Naive thymus-derived CD4-positive, alpha-beta T cell (primary cell): ENCODE data around the gene SLC43A3. TPM values are rescaled to one million over a fixed set of nuclear protein-coding genes. Genes with fewer than 3 reads are reported as not detected.
"Not testable (repeated sequence)": the region's sequence is repeated elsewhere in the genome, so short reads cannot be mapped to it uniquely, and the experiment has no call there.

Experiments
- ATAC-seq: fragments of 150-1000 bp; cut with Tn5 transposase; 2 replicates; pipeline ENCODE4 v1.10.0; 2021; ENCODE audit warnings: mild to moderate bottlenecking, moderate library complexity
- CTCF ChIA-PET: fragments of 350-600 bp; sonication (Branson Sonifier 250); formaldehyde crosslinking; loops from one replicate; lab custom pipeline; 2021; ENCODE audit warnings: antibody characterized with exemption; lab: Charles Lee
- POLR2A ChIA-PET: fragments of 350-600 bp; sonication (Branson Sonifier 250); formaldehyde crosslinking; loops from one replicate; lab custom pipeline; 2021; ENCODE audit warnings: antibody characterized with exemption, inconsistent platforms; lab: Charles Lee
- DNase-seq, 9 donors: peaks; one replicate each; pipeline versions ENCODE4 v3.0.0 to v3.0.0-alpha.2; 2020 to 2022; ENCODE audit warnings: mixed read lengths in 1 of 9
- H3K27ac ChIP-seq: one replicate; pipeline ENCODE4 v1.7.0; 2013; ENCODE audit warnings: mild to moderate bottlenecking, low read depth, low read length, moderate library complexity
- H3K27me3 ChIP-seq, 2 donors: one replicate each; pipeline ENCODE4 v1.7.0; 2013; ENCODE audit warnings: low read length in 2 of 2, mild to moderate bottlenecking in 2 of 2, moderate library complexity in 2 of 2; ENCODE audit not compliant: control insufficient read depth in 2 of 2, insufficient read depth in 2 of 2
- H3K36me3 ChIP-seq, 3 experiments: 1 replicate in 2 of 3; 2 replicates in 1 of 3; pipeline ENCODE4 v1.7.0; 2013; ENCODE audit warnings: low read length in 3 of 3, mild to moderate bottlenecking in 3 of 3, moderate library complexity in 1 of 3; ENCODE audit not compliant: insufficient read depth in 3 of 3, control insufficient read depth in 2 of 3
- H3K4me1 ChIP-seq, 2 donors: one replicate each; pipeline ENCODE4 v1.7.0; 2013; ENCODE audit warnings: low read length in 2 of 2, mild to moderate bottlenecking in 2 of 2, moderate library complexity in 1 of 2; ENCODE audit not compliant: control insufficient read depth in 2 of 2, insufficient read depth in 2 of 2
- H3K4me3 ChIP-seq: 2 replicates; pipeline ENCODE4 v1.7.0; 2013; ENCODE audit warnings: mild to moderate bottlenecking, low read length
- H3K9me3 ChIP-seq, 3 experiments: 1 replicate in 2 of 3; 2 replicates in 1 of 3; pipeline ENCODE4 v1.7.0; 2013; ENCODE audit warnings: low read length in 3 of 3; ENCODE audit not compliant: control insufficient read depth in 2 of 3
- H3K27ac Mint-ChIP-seq, 9 donors: one replicate each; pipeline ENCODE4 v1.8.0; 2020 to 2022; ENCODE audit warnings: mixed read lengths in 9 of 9, mild to moderate bottlenecking in 8 of 9, moderate library complexity in 5 of 9, inconsistent platforms in 2 of 9
- H3K27me3 Mint-ChIP-seq, 5 donors: one replicate each; pipeline ENCODE4 v1.8.0; 2021 to 2022; ENCODE audit warnings: mixed read lengths in 5 of 5, mild to moderate bottlenecking in 1 of 5
- H3K36me3 Mint-ChIP-seq, 5 donors: one replicate each; pipeline ENCODE4 v1.8.0; 2020 to 2022; ENCODE audit warnings: mixed read lengths in 5 of 5, mild to moderate bottlenecking in 3 of 5, inconsistent platforms in 1 of 5
- H3K4me1 Mint-ChIP-seq, 7 donors: one replicate each; pipeline ENCODE4 v1.8.0; 2020 to 2022; ENCODE audit warnings: mixed read lengths in 7 of 7, mild to moderate bottlenecking in 3 of 7, inconsistent platforms in 1 of 7
- H3K4me3 Mint-ChIP-seq, 10 donors: one replicate each; pipeline ENCODE4 v1.8.0; 2020 to 2022; ENCODE audit warnings: mild to moderate bottlenecking in 10 of 10, mixed read lengths in 10 of 10, moderate library complexity in 6 of 10, inconsistent platforms in 2 of 10
- H3K9me3 Mint-ChIP-seq, 11 donors: one replicate each; pipeline ENCODE4 v1.8.0; 2020 to 2022; ENCODE audit warnings: mixed read lengths in 11 of 11, mild to moderate bottlenecking in 4 of 11, inconsistent platforms in 1 of 11, moderate library complexity in 1 of 11
- intact Hi-C, 2 donors: fragments of 100-400 bp; cut with micrococcal nuclease; formaldehyde crosslinking; loops; one replicate each; pipeline ENCODE4 v1.15.1; 2023
- polyA plus RNA-seq, 2 donors: library from polyadenylated mRNA; unstranded; fragments of 300-500 nt; fragmentation: Illumina TruSeq; gene quantifications; one replicate each; pipeline ENCODE4 v1.2.3, GENCODE V29; 2021
- total RNA-seq, 6 experiments: library from RNA in 5 of 6; stranded (reverse) in 5 of 6; gene quantifications; 1 replicate in 5 of 6; 2 replicates in 1 of 6; pipeline ENCODE4 v1.2.3 and lab custom pipeline; 2021 to 2026

Gene SLC43A3
- total and polyA plus RNA-seq, 7 experiments from 2014 or later = 10.0 to 67.9 (median 12.2) TPM

GRCh38 chr11:57361420-57361819, 65.5 kb downstream of the SLC43A3 start:
- CTCF ChIA-PET = interaction anchor here (0.7 to 1.7 kb wide), 3 partner anchors 8 to 16 kb away, joined by 3 to 8 read pairs (median 3); no protein-coding TSS in a partner anchor
- intact Hi-C loops, H3K27ac ChIP-seq, H3K4me1 ChIP-seq, H3K36me3 Mint-ChIP-seq, H3K4me1 Mint-ChIP-seq, H3K9me3 ChIP-seq, POLR2A ChIA-PET, DNase-seq, H3K9me3 Mint-ChIP-seq, H3K36me3 ChIP-seq, H3K27me3 ChIP-seq, H3K4me3 Mint-ChIP-seq, H3K4me3 ChIP-seq, ATAC-seq: not testable (repeated sequence)
- Mint-ChIP-seq H3K27me3 (peaks cover 0 to 11% (median 5%) of the 10 kb centered on the region in 5 donors), H3K27ac (peak overlapping the region in 1 of 9 donors; percentile 56)

GRCh38 chr11:57360991-57361390, 65.9 kb downstream of the SLC43A3 start:
- H3K4me3 ChIP-seq = no peak overlapping the region
- Mint-ChIP-seq H3K9me3 (peaks cover 0 to 2% (median 0%) of the 10 kb centered on the region in 11 donors), H3K36me3 (no peaks in the 10 kb centered on the region), H3K4me3 (no peak overlapping the region), H3K27me3 (peaks cover 0 to 13% (median 5%) of the 10 kb centered on the region in 5 donors), H3K27ac (no peak overlapping the region), H3K4me1 (peaks cover 0 to 4% (median 0%) of the 10 kb centered on the region in 7 donors)
- POLR2A ChIA-PET = interaction anchor here (0.6 kb wide), 1 partner anchor 97 kb away, joined by 5 read pairs; no protein-coding TSS in a partner anchor
- H3K4me1 ChIP-seq = no peaks in the 10 kb centered on the region
- no peaks in the 10 kb centered on the region for H3K9me3 ChIP-seq
- DNase-seq (no peak), ATAC-seq (no peak)
- no peaks in the 10 kb centered on the region for H3K36me3 ChIP-seq
- CTCF ChIA-PET = interaction anchor here (0.7 kb wide), 1 partner anchor 13 kb away, joined by 3 read pairs; no protein-coding TSS in a partner anchor
- no peak overlapping the region for H3K27ac ChIP-seq
- H3K27me3 ChIP-seq = peaks cover 0 to 5% of the 10 kb centered on the region in 2 donors
- intact Hi-C loops = no loop called here

- Mint-ChIP-seq H3K27me3 (peaks cover 0 to 13% (median 5%) of the 10 kb centered on the region in 5 donors), H3K9me3 (peaks cover 0 to 2% (median 0%) of the 10 kb centered on the region in 11 donors), H3K4me3 (no peak overlapping the region), H3K4me1 (peaks cover 0 to 6% (median 0%) of the 10 kb centered on the region in 7 donors), H3K36me3 (no peaks in the 10 kb centered on the region), H3K27ac (no peak overlapping the region)
- ChIA-PET POLR2A (no interaction called here), CTCF (interaction anchor here (0.8 kb wide), 1 partner anchor 9 kb away, joined by 4 read pairs; no protein-coding TSS in a partner anchor)
- Histone ChIP-seq H3K9me3 (no peaks in the 10 kb centered on the region), H3K36me3 (no peaks in the 10 kb centered on the region), H3K27me3 (peaks cover 0 to 5% of the 10 kb centered on the region in 2 donors), H3K4me3 (no peak overlapping the region), H3K27ac (no peak overlapping the region), H3K4me1 (no peaks in the 10 kb centered on the region)
- ATAC-seq (no peak), DNase-seq (no peak)
- intact Hi-C loops = no loop called here
Observed at GRCh38 chr11:57359896-57360690, 66.8 kb downstream of the SLC43A3 start.

- Histone ChIP-seq H3K9me3 (no peaks in the 10 kb centered on the region), H3K27ac (no peak overlapping the region), H3K36me3 (no peaks in the 10 kb centered on the region), H3K27me3 (peaks cover 0 to 5% of the 10 kb centered on the region in 2 donors), H3K4me3 (no peak overlapping the region), H3K4me1 (no peaks in the 10 kb centered on the region)
- POLR2A ChIA-PET = no interaction called here
- H3K9me3 Mint-ChIP-seq = peaks cover 0 to 2% (median 0%) of the 10 kb centered on the region in 11 donors
- ATAC-seq (no peak), DNase-seq (no peak)
- H3K4me1 Mint-ChIP-seq = peaks cover 0 to 6% (median 0%) of the 10 kb centered on the region in 7 donors
- no peak overlapping the region for H3K27ac Mint-ChIP-seq
- CTCF ChIA-PET = no interaction called here
- intact Hi-C loops = no loop called here
- H3K4me3 Mint-ChIP-seq = no peak overlapping the region
- H3K36me3 Mint-ChIP-seq = no peaks in the 10 kb centered on the region
- peaks cover 5 to 20% (median 9%) of the 10 kb centered on the region in 5 donors for H3K27me3 Mint-ChIP-seq
Observed at GRCh38 chr11:57359396-57359795, 67.5 kb downstream of the SLC43A3 start.

- Histone ChIP-seq H3K4me3 (no peak overlapping the region), H3K36me3 (no peaks in the 10 kb centered on the region), H3K9me3 (no peaks in the 10 kb centered on the region), H3K27me3 (peaks cover 0 to 3% of the 10 kb centered on the region in 2 donors), H3K27ac (no peak overlapping the region), H3K4me1 (no peaks in the 10 kb centered on the region)
- Mint-ChIP-seq H3K36me3 (no peaks in the 10 kb centered on the region), H3K4me1 (peaks cover 0 to 6% (median 0%) of the 10 kb centered on the region in 7 donors), H3K27me3 (peaks cover 8 to 23% (median 12%) of the 10 kb centered on the region in 5 donors), H3K27ac (no peak overlapping the region), H3K4me3 (no peak overlapping the region), H3K9me3 (peaks cover 0 to 2% (median 0%) of the 10 kb centered on the region in 11 donors)
- ATAC-seq (no peak), DNase-seq (no peak)
- CTCF ChIA-PET = no interaction called here
- POLR2A ChIA-PET = no interaction called here
- intact Hi-C loops = no loop called here
Observed at GRCh38 chr11:57358991-57359390, 67.9 kb downstream of the SLC43A3 start.

- ATAC-seq = no peak
- intact Hi-C loops = no loop called here
- POLR2A ChIA-PET = no interaction called here
Observed at GRCh38 chr11:57358543-57358961, 68.4 kb downstream of the SLC43A3 start.

More at GRCh38 chr11:57358543-57358961, 68.4 kb downstream of the SLC43A3 start:
- H3K4me1 Mint-ChIP-seq = peaks cover 0 to 6% (median 0%) of the 10 kb centered on the region in 7 donors
- peaks cover 8 to 25% (median 12%) of the 10 kb centered on the region in 5 donors for H3K27me3 Mint-ChIP-seq
- CTCF ChIA-PET = interaction anchor here (1.2 kb wide), 1 partner anchor 13 kb away, joined by 4 read pairs; no protein-coding TSS in a partner anchor
- H3K27ac Mint-ChIP-seq = no peak overlapping the region
- Histone ChIP-seq H3K27me3 (no peaks in the 10 kb centered on the region), H3K27ac (no peak overlapping the region), H3K36me3 (no peaks in the 10 kb centered on the region), H3K4me1 (no peaks in the 10 kb centered on the region), H3K9me3 (no peaks in the 10 kb centered on the region), H3K4me3 (no peak overlapping the region)
- no peak overlapping the region for H3K4me3 Mint-ChIP-seq
- DNase-seq = no peak
- H3K9me3 Mint-ChIP-seq = peaks cover 0 to 2% (median 0%) of the 10 kb centered on the region in 11 donors
- H3K36me3 Mint-ChIP-seq = no peaks in the 10 kb centered on the region
